Measurements from ENCODE around the gene MUC6. TPM values are rescaled to one million over a fixed set of nuclear protein-coding genes. Genes with fewer than 3 reads are reported as not detected.

Gene MUC6
- total RNA-seq, 3 donors from 2014 or later: not detected

GRCh38 chr11:1041936-1042608 lies 5.6 kb upstream of the MUC6 start:
- Histone ChIP-seq H3K4me1 (ENCODE audit: low read depth) (peaks cover 5% of the 10 kb centered on the region), H3K9me3 (no peaks in the 10 kb centered on the region), H3K36me3 (ENCODE audit: low read depth) (no peaks in the 10 kb centered on the region), H3K4me3 (no peak overlapping the region)
- no peak for TF ChIP-seq CTCF (IDR thresholded peaks at IDR 0.05)
- ATAC-seq (peak; percentile 78), DNase-seq (peak; percentile 56 to 73 (median 71))
- intact Hi-C loops (cut with DNase I, micrococcal nuclease): no loop called here

- ATAC-seq (peak; percentile 9), DNase-seq (peak in 1 of 3 donors; percentile 34)
- H3K9me3 ChIP-seq: no peaks in the 10 kb centered on the region
- no peaks in the 10 kb centered on the region for H3K36me3 ChIP-seq (ENCODE audit: low read depth)
- H3K4me3 ChIP-seq: no peak overlapping the region
- intact Hi-C loops (cut with DNase I, micrococcal nuclease): no loop called here
- peaks cover 5% of the 10 kb centered on the region for H3K4me1 ChIP-seq (ENCODE audit: low read depth)
- TF ChIP-seq CTCF (IDR thresholded peaks at IDR 0.05): no peak
Measured at GRCh38 chr11:1041471-1041870, 5.0 kb upstream of the MUC6 start.

GRCh38 chr11:1041149-1041467 lies 4.6 kb upstream of the MUC6 start:
- intact Hi-C loops (cut with DNase I, micrococcal nuclease): no loop called here
- ATAC-seq (no peak), DNase-seq (peak in 1 of 3 donors; percentile 45)
- no peaks in the 10 kb centered on the region for H3K36me3 ChIP-seq (ENCODE audit: low read depth)
- no peaks in the 10 kb centered on the region for H3K9me3 ChIP-seq
- no peak for TF ChIP-seq CTCF (IDR thresholded peaks at IDR 0.05)
- peaks cover 5% of the 10 kb centered on the region for H3K4me1 ChIP-seq (ENCODE audit: low read depth)
- no peak overlapping the region for H3K4me3 ChIP-seq

GRCh38 chr11:1040428-1041148 lies 4.1 kb upstream of the MUC6 start:
- H3K36me3 ChIP-seq (ENCODE audit: low read depth): no peaks in the 10 kb centered on the region
- no peak overlapping the region for H3K4me3 ChIP-seq
- DNase-seq (peak in 1 of 3 donors; percentile 49), ATAC-seq (no peak)
- intact Hi-C loops (cut with DNase I, micrococcal nuclease): no loop called here
- no peaks in the 10 kb centered on the region for H3K9me3 ChIP-seq
- no peak for TF ChIP-seq CTCF (IDR thresholded peaks at IDR 0.05)
- peaks cover 5% of the 10 kb centered on the region for H3K4me1 ChIP-seq (ENCODE audit: low read depth)

GRCh38 chr11:1039481-1040427 lies 3.2 kb upstream of the MUC6 start:
- no peak for TF ChIP-seq CTCF (IDR thresholded peaks at IDR 0.05)
- ATAC-seq: no peak
- intact Hi-C loops (cut with DNase I, micrococcal nuclease): no loop called here
- H3K36me3 ChIP-seq (ENCODE audit: low read depth): no peaks in the 10 kb centered on the region
- DNase-seq: peak in 1 of 3 donors; percentile 37
- H3K4me1 ChIP-seq (ENCODE audit: low read depth): peaks cover 1% of the 10 kb centered on the region
- H3K9me3 ChIP-seq: no peaks in the 10 kb centered on the region
- no peak overlapping the region for H3K4me3 ChIP-seq
